Thyroid gland (tissue), 4 donors: ENCODE measurements around the gene APBB1IP.

Experiments
- POLR2A ChIP-seq, 2 donors: fragments of 450-650 bp; IDR thresholded peaks; one replicate each; pipeline ENCODE4 v1.6.1; 2017; ENCODE audit warnings: antibody characterized with exemption in 2 of 2, mild to moderate bottlenecking in 2 of 2, moderate library complexity in 1 of 2
- TF ChIP-seq, protein P1 (sequence below), 6 experiments: fragments of 200-600 bp in 3 of 6; fragments of 450-650 bp in 3 of 6; sonication (generic) in 3 of 6; IDR thresholded peaks; one replicate each; pipeline ENCODE4 v1.5.1; 2016 to 2019; ENCODE audit warnings: antibody characterized with exemption in 6 of 6, mild to moderate bottlenecking in 2 of 6, inconsistent platforms in 1 of 6, moderate library complexity in 1 of 6

DNA sequence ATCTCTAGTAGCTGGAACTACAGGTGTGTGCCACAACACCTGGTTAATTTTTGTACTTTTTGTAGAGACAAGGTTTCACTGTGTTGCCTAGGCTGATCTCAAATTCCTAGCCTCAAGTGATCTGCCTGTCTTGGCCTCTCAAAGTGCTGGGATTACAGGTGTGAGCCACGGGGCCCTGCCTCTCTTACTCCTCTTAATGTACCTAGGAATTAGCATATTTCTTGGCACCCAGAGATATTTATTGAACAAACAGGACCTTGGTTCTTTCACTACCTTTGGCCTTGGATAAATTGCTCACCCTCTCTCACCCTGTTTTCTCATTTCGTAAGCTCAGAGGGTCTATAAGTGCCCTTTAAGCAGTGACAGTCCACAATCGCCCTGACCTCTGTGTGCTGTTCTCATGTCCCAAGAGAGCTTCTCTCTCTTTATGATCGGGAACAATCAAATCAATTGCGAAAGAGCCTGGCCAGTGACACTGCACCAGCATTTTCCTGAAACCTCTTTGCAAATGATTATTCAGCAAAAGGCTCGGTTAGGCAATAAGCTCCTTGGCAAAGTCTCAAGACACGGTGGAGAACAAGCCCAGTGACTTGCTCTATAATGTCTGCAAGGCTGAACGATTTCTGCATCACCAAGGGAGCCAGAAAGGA, 117.7 kb downstream of the APBB1IP start:
- TF ChIP-seq, protein P1, sequence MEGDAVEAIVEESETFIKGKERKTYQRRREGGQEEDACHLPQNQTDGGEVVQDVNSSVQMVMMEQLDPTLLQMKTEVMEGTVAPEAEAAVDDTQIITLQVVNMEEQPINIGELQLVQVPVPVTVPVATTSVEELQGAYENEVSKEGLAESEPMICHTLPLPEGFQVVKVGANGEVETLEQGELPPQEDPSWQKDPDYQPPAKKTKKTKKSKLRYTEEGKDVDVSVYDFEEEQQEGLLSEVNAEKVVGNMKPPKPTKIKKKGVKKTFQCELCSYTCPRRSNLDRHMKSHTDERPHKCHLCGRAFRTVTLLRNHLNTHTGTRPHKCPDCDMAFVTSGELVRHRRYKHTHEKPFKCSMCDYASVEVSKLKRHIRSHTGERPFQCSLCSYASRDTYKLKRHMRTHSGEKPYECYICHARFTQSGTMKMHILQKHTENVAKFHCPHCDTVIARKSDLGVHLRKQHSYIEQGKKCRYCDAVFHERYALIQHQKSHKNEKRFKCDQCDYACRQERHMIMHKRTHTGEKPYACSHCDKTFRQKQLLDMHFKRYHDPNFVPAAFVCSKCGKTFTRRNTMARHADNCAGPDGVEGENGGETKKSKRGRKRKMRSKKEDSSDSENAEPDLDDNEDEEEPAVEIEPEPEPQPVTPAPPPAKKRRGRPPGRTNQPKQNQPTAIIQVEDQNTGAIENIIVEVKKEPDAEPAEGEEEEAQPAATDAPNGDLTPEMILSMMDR (IDR thresholded peaks at IDR 0.05), result no peak
- no peak for TF ChIP-seq POLR2A (IDR thresholded peaks at IDR 0.05)
